ENCODE measurements around the gene PLXNB3.

The PLXNB3 gene

DNA sequence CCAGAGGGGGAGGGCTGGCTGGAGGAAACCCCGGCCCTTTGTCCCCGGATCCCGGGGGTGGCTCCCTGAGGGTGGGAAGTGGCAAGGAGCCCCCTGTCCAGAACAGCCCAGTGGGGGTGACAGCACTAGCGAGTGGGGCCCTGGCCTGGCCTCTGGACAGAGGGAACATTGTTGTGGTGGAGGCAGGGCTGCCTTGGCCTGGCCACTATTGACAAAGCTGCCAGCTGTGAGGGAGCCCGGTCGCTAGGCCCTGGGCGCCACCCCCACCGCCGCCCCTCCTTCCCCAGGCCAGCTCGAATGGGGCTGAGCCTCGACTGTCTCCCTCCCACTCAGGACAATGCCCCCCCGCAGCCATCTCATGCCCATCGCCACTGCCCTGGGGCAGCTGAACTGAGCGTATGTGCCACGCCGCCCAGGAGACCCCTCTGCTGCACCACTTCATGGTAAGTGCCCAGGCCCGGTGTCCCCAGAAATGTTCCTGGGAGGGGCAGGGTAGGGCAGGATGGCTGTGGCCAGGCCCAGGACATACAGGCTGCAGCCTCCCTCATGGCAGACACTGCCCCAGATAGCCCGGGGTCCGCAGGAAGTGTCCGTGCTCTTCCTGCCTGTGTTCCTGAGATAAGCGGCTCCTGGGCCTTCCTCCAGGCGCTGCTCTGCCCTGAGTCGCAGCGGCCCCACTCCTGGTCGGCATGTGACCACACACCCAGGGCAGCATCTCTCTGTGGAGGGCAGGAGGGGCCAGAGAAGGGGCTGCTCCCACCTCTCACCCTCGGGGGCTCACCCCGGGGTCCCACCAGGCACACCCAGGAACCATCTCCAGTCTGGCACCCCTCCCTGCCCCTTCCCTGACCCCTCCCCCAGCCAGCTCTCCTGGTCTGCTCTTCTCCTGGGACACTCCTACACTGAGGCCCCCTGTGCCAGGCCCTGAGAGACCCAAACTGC lies 1.4 kb downstream of the PLXNB3 start:
- TF ChIP-seq, protein P1, sequence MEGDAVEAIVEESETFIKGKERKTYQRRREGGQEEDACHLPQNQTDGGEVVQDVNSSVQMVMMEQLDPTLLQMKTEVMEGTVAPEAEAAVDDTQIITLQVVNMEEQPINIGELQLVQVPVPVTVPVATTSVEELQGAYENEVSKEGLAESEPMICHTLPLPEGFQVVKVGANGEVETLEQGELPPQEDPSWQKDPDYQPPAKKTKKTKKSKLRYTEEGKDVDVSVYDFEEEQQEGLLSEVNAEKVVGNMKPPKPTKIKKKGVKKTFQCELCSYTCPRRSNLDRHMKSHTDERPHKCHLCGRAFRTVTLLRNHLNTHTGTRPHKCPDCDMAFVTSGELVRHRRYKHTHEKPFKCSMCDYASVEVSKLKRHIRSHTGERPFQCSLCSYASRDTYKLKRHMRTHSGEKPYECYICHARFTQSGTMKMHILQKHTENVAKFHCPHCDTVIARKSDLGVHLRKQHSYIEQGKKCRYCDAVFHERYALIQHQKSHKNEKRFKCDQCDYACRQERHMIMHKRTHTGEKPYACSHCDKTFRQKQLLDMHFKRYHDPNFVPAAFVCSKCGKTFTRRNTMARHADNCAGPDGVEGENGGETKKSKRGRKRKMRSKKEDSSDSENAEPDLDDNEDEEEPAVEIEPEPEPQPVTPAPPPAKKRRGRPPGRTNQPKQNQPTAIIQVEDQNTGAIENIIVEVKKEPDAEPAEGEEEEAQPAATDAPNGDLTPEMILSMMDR (IDR thresholded peaks at IDR 0.05; ENCODE audit: low read depth, low read length) = no peak
- peak overlapping the region; percentile 61 for H3K4me3 ChIP-seq (ENCODE audit: low read depth, low read length)

DNA sequence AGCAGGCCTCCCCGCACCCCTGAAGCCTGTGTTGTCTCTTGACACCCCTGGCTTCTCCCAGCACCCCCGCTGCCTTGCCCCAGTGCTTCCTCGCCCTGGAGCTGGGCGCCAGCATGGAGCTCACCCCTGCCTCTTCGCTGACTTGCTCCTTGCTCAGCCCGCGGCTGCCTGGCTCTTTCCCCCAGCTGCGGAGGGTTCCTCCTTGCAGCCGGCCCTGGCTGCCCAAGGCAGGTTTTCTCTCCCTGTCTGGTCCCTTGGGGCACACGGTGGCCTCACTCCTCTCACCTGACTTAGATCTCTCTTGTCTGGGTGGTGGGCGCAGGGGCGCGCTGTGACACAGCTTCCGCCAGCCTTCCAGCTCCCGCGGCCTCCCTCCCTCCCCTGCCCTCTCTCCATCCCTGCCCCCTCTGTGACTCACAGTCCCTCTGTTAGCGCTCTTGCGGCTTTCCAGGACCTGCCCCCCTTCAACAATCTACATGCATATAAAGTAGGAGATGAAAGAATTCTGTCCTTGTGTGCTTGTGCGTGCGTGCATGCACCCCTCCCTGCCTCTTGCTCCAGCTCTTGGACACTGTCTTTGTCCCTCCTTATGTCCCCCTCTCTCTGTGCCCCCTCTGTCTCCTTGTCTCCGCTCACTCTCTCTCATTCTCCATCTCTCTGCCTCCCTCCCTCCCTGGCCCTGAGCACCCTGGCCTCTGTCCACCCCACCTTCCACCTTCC lies 2.2 kb downstream of the PLXNB3 start:
- TF ChIP-seq, protein P1 (IDR thresholded peaks at IDR 0.05; ENCODE audit: low read depth, low read length) = no peak
- peak overlapping the region; percentile 61 for H3K4me3 ChIP-seq (ENCODE audit: low read depth, low read length)

DNA sequence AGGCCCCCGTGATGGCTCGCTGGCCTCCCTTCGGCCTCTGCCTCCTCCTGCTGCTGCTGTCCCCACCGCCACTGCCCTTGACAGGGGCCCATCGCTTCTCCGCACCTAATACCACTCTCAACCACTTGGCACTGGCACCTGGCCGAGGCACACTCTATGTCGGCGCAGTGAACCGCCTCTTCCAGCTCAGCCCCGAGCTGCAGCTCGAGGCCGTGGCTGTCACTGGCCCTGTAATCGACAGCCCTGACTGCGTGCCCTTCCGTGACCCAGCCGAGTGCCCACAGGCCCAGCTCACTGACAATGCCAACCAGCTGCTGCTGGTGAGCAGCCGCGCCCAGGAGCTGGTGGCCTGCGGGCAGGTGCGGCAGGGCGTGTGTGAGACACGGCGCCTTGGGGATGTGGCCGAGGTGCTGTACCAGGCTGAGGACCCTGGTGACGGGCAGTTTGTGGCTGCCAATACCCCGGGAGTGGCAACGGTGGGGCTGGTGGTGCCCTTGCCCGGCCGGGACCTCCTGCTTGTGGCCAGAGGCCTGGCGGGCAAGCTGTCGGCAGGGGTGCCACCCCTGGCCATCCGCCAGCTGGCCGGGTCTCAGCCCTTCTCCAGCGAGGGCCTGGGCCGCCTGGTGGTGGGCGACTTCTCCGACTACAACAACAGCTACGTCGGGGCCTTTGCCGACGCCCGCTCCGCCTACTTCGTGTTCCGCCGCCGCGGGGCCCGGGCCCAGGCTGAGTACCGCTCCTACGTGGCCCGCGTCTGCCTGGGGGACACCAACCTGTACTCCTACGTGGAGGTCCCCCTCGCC lies 3.0 kb downstream of the PLXNB3 start:
- H3K4me3 ChIP-seq (ENCODE audit: low read depth, low read length) = no peak overlapping the region
- TF ChIP-seq, protein P1 (IDR thresholded peaks at IDR 0.05; ENCODE audit: low read depth, low read length) = no peak

DNA sequence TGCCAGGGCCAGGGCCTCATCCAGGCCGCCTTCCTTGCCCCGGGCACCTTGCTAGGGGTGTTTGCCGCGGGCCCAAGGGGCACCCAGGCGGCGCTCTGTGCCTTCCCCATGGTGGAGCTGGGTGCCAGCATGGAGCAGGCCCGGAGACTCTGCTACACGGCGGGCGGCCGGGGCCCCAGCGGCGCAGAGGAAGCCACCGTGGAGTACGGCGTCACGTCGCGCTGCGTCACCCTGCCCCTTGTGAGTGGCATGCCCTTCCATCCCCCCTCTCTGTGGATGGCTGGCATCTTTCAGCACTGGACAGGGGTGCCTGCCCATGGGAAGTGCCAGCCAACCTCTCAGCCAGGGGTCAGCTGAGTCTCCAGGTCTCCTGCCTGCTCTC lies 3.6 kb downstream of the PLXNB3 start:
- H3K4me3 ChIP-seq (ENCODE audit: low read depth, low read length) = no peak overlapping the region
- TF ChIP-seq, protein P1 (IDR thresholded peaks at IDR 0.05; ENCODE audit: low read depth, low read length) = no peak

DNA sequence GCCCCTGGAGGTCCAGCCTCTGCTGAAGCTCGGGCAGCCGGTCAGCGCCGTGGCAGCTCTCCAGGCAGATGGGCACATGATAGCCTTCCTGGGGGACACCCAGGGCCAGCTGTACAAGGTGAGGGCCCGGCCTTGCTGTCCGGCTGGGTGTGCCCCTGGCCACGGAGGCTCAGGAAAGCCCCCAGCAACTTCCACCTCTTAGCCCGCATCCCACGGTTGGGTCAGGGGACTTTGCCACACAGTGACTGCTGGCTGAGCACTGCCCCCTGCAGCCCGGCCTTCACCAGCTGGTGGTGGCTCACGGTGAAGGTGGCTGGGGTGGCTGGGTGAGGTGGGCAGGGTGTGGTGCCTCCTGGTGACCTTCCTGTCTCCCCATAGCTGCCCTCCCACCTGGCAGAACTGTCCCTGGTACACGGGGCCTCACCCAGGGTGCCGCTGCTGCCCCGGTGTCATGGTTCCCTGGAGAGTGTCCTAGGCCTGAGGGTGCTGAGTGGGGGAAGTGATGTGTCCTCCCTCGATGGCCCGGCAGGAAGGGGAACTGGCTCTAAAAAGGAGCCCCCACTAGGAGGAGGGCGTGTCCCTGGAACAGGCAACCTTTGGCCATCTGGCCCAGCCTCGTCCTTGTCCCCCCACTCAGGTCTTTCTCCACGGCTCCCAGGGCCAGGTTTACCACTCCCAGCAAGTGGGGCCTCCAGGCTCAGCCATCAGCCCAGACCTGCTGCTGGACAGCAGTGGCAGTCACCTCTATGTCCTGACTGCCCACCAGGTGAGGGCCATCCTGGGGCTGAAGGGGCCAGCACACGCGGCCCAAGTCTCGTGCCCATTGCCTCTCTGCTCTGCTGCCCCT lies 4.5 kb downstream of the PLXNB3 start:
- H3K4me3 ChIP-seq (ENCODE audit: low read depth, low read length) = no peak overlapping the region
- TF ChIP-seq, protein P1 (IDR thresholded peaks at IDR 0.05; ENCODE audit: low read depth, low read length) = no peak

DNA sequence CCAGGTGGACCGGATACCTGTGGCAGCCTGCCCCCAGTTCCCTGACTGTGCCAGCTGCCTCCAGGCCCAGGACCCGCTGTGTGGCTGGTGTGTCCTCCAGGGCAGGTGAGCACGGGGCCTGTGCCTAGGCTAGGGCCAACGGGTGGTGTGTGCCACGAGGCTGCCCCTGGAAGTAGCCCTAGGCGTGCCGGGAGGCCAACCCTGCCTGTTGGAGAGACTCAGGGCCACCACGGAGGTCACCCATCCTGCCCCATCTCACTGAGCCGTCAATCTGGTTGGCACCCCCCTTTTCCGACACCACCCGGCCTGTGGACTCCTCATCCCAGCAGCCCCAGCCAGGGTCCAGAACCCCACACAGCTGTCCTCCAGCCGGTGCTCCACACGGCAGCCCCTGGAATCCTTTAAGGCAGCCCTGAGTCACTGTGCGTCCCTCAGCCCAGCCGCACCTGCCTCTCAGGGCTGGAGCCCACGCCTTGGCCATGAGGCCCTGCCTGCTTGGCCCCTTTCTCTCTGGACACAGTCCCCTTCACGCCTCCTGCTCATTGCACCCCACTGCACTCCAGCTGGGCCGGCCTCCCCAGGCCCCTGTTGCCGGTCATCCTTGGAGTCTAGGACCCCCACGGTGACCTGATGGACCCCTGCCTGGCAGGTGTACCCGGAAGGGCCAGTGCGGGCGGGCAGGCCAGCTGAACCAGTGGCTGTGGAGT lies 5.3 kb downstream of the PLXNB3 start:
- TF ChIP-seq, protein P1 (IDR thresholded peaks at IDR 0.05; ENCODE audit: low read depth, low read length) = no peak
- H3K4me3 ChIP-seq (ENCODE audit: low read depth, low read length) = no peak overlapping the region
